Measurements from ENCODE around the gene FGF2. TPM values are rescaled to one million over a fixed set of nuclear protein-coding genes. Genes with fewer than 3 reads are reported as not detected.
"Not testable (repeated sequence)": the region's sequence is repeated elsewhere in the genome, so short reads cannot be mapped to it uniquely, and the experiment has no call there.

Gene FGF2
- total RNA-seq, 3 donors from 2014 or later, result 1.3 to 45.0 (median 2.4) TPM

DNA sequence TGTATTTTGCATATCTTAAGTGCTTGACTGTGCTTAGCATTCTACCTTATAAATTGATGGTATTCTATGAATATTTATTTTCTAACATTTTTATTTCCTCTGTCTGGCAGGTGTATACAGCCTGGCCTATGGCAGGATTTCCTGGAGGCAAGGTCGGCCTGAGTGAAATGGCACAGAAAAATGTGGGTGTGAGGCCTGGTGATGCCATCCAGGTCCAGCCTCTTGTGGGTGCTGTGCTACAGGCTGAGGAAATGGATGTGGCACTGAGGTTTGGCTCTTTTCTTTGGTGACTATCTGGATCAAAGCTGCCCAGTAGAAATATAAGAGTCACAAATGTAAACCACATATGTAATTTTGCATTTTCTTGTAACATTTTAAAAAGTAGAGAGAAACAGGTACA lies 102.3 kb downstream of the FGF2 start:
- no peak overlapping the region for H3K4me3 ChIP-seq
- intact Hi-C loops (cut with DNase I, micrococcal nuclease), result no loop called here
- no peaks in the 10 kb centered on the region for H3K9me3 ChIP-seq
- DNase-seq (no peak), ATAC-seq (no peak)
- no peaks in the 10 kb centered on the region for H3K36me3 ChIP-seq (ENCODE audit: low read depth)
- H3K4me1 ChIP-seq (ENCODE audit: low read depth), result peaks cover under 1% of the 10 kb centered on the region
- TF ChIP-seq, protein P1, sequence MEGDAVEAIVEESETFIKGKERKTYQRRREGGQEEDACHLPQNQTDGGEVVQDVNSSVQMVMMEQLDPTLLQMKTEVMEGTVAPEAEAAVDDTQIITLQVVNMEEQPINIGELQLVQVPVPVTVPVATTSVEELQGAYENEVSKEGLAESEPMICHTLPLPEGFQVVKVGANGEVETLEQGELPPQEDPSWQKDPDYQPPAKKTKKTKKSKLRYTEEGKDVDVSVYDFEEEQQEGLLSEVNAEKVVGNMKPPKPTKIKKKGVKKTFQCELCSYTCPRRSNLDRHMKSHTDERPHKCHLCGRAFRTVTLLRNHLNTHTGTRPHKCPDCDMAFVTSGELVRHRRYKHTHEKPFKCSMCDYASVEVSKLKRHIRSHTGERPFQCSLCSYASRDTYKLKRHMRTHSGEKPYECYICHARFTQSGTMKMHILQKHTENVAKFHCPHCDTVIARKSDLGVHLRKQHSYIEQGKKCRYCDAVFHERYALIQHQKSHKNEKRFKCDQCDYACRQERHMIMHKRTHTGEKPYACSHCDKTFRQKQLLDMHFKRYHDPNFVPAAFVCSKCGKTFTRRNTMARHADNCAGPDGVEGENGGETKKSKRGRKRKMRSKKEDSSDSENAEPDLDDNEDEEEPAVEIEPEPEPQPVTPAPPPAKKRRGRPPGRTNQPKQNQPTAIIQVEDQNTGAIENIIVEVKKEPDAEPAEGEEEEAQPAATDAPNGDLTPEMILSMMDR (IDR thresholded peaks at IDR 0.05), result no peak

DNA sequence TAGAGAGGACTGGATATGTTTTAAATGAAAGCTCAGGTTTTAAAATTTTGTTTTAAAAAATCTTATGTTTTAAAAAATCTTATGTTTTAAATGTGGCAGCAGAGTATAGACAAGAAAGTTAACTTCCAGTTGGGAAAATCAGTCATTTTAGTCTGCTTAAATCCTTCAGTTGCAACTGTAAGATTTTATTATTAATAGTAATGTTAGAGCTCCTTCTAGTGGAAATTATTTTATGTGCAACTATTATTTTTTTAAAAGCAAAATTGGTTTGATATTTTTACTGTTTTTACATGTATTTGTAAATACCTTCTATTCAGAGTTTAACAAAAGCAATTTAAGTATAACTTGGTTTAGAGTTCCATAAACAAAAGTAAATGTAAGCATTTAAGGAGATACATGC lies 104.2 kb downstream of the FGF2 start:
- intact Hi-C loops (cut with DNase I, micrococcal nuclease), result no loop called here
- Histone ChIP-seq H3K4me1 (ENCODE audit: low read depth) (no peaks in the 10 kb centered on the region), H3K9me3 (no peaks in the 10 kb centered on the region), H3K4me3 (no peak overlapping the region), H3K36me3 (ENCODE audit: low read depth) (no peaks in the 10 kb centered on the region)
- DNase-seq (no peak), ATAC-seq (no peak)
- TF ChIP-seq, protein P1 (IDR thresholded peaks at IDR 0.05), result peak; percentile 13

DNA sequence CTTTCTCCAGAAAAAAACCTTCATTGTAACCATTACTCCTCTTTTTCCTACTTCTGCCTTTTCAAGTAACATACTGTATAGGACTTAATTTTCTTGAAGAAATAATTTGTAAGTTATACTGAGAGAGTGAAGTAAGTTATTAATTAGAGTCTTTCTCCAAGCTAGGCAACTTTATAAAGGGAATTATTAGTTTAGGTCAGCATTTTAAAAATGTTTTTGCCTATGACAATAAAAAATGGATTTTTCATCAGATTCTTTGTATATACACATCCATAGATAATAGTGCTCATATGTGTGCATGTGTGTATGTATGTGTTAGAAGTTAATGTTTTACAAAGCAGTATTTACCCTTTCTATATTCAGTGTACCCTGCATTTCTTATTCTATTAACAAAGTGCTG lies 106.1 kb downstream of the FGF2 start:
- no peaks in the 10 kb centered on the region for H3K9me3 ChIP-seq
- H3K36me3 ChIP-seq (ENCODE audit: low read depth), result no peaks in the 10 kb centered on the region
- DNase-seq (no peak), ATAC-seq (no peak)
- TF ChIP-seq, protein P1 (IDR thresholded peaks at IDR 0.05), result no peak
- no peaks in the 10 kb centered on the region for H3K4me1 ChIP-seq (ENCODE audit: low read depth)
- no peak overlapping the region for H3K4me3 ChIP-seq
- intact Hi-C loops (cut with DNase I, micrococcal nuclease), result no loop called here

DNA sequence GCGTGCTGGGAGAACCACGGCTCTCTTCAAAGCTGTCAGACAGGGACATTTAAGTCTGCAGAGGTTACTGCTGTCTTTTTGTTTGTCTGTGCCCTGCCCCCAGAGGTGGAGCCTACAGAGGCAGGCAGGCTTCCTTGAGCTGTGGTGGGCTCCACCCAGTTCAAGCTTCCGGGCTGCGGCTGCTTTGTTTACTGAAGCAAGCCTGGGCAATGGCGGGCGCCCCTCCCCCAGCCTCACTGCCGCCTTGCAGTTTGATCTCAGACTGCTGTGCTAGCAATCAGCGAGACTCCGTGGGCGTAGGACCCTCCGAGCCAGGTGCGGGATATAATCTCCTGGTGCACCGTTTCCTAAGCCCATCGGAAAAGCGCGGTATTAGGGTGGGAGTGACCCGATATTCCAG lies 118.5 kb downstream of the FGF2 start:
- intact Hi-C loops (cut with DNase I, micrococcal nuclease); H3K4me3 ChIP-seq; H3K9me3 ChIP-seq; ATAC-seq; H3K4me1 ChIP-seq (ENCODE audit: low read depth); H3K36me3 ChIP-seq (ENCODE audit: low read depth): not testable (repeated sequence)
- DNase-seq, result peak in 2 of 3 donors; percentile 19 to 62

DNA sequence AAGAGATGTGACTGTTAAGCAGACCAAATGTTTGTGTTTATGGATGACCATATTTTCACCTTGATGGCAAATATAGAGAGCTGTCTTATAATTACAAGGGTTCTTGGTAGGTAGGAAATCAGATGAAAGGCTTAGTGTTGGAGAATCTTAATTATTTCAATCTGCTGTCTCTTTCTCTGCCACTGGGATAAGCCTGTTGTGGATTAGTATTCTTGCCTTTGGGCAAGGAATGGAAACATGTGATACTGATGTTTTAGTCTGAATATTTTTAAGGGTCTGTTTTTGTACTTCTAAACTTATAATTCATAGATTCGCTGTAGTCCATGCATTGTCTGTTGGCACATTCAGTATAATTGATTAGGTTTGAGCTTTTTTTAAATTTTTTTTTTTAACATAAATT lies 119.5 kb downstream of the FGF2 start:
- Histone ChIP-seq H3K4me1 (ENCODE audit: low read depth) (no peaks in the 10 kb centered on the region), H3K4me3 (no peak overlapping the region), H3K9me3 (no peaks in the 10 kb centered on the region), H3K36me3 (ENCODE audit: low read depth) (no peaks in the 10 kb centered on the region)
- intact Hi-C loops (cut with DNase I, micrococcal nuclease), result no loop called here
- DNase-seq (no peak), ATAC-seq (no peak)
- TF ChIP-seq, protein P1 (IDR thresholded peaks at IDR 0.05), result no peak

Other genes starting within 250 kb of the FGF2 start
- gene IL21, start 205.8 kb upstream of the FGF2 start, total RNA-seq, result not detected
- 1 to 10 TPM; 3.3 to 5.4 (median 3.9) TPM for gene BBS12, start 94.1 kb upstream of the FGF2 start, total RNA-seq
- gene NUDT6, start 95.8 kb downstream of the FGF2 start, total RNA-seq, result 10 to 100 TPM in 1 of 3 donors, 1 to 10 TPM in 2; 5.3 to 11.2 (median 5.6) TPM

All from mucosa of descending colon (tissue), 3 donors.